Stomach smooth muscle (tissue), 2 donors: Measurements from ENCODE around the gene CROCC2.

Source experiments
- H3K27ac ChIP-seq: one replicate; pipeline ENCODE4 v1.7.0; 2013; ENCODE audit warnings: mild to moderate bottlenecking, low read length, inconsistent platforms
- H3K27me3 ChIP-seq, 2 donors: one replicate each; pipeline ENCODE4 v1.7.0; 2013; ENCODE audit warnings: low read length in 2 of 2; ENCODE audit not compliant: insufficient read depth in 2 of 2, control insufficient read depth in 1 of 2
- H3K36me3 ChIP-seq, 2 donors: one replicate each; pipeline ENCODE4 v1.7.0; 2013; ENCODE audit warnings: low read length in 2 of 2; ENCODE audit not compliant: control insufficient read depth in 2 of 2, insufficient read depth in 2 of 2
- H3K4me1 ChIP-seq: one replicate; pipeline ENCODE4 v1.7.0; 2013; ENCODE audit warnings: low read length; ENCODE audit not compliant: control insufficient read depth, insufficient read depth
- H3K4me3 ChIP-seq, 2 donors: one replicate each; pipeline ENCODE4 v1.7.0; 2013; ENCODE audit warnings: low read length in 2 of 2
- H3K9ac ChIP-seq, 2 donors: one replicate each; pipeline ENCODE4 v1.7.0; 2013; ENCODE audit warnings: low read length in 2 of 2, mild to moderate bottlenecking in 1 of 2
- H3K9me3 ChIP-seq, 2 donors: one replicate each; pipeline ENCODE4 v1.7.0; 2013; ENCODE audit warnings: low read length in 2 of 2; ENCODE audit not compliant: control insufficient read depth in 2 of 2
- donor health status: healthy.
- donor health status: Pancreatic carcinoma.

Gene CROCC2

GRCh38 chr2:240887631-240888030, 18.5 kb upstream of the CROCC2 start:
- H3K27me3 ChIP-seq = no peaks in the 10 kb centered on the region

GRCh38 chr2:240888130-240888889, 17.8 kb upstream of the CROCC2 start:
- no peaks in the 10 kb centered on the region for H3K36me3 ChIP-seq
- no peak overlapping the region for H3K9ac ChIP-seq

More at GRCh38 chr2:240887631-240888030, 18.5 kb upstream of the CROCC2 start:
- Histone ChIP-seq H3K9me3 (no peaks in the 10 kb centered on the region), H3K27ac (no peak overlapping the region), H3K36me3 (no peaks in the 10 kb centered on the region), H3K4me1 (no peaks in the 10 kb centered on the region), H3K4me3 (no peak overlapping the region), H3K9ac (no peak overlapping the region)

GRCh38 chr2:240888890-240889573, 17.1 kb upstream of the CROCC2 start:
- Histone ChIP-seq H3K27ac (no peak overlapping the region), H3K9ac (no peak overlapping the region), H3K4me1 (no peaks in the 10 kb centered on the region), H3K27me3 (no peaks in the 10 kb centered on the region), H3K9me3 (no peaks in the 10 kb centered on the region), H3K4me3 (no peak overlapping the region), H3K36me3 (no peaks in the 10 kb centered on the region)

More at GRCh38 chr2:240888130-240888889, 17.8 kb upstream of the CROCC2 start:
- Histone ChIP-seq H3K27me3 (no peaks in the 10 kb centered on the region), H3K27ac (no peak overlapping the region), H3K4me1 (no peaks in the 10 kb centered on the region), H3K9me3 (no peaks in the 10 kb centered on the region), H3K4me3 (no peak overlapping the region)

- no peak overlapping the region for H3K4me3 ChIP-seq
- H3K27me3 ChIP-seq = no peaks in the 10 kb centered on the region
- H3K4me1 ChIP-seq = no peaks in the 10 kb centered on the region
- no peaks in the 10 kb centered on the region for H3K9me3 ChIP-seq
- H3K9ac ChIP-seq = no peak overlapping the region
- H3K36me3 ChIP-seq = no peaks in the 10 kb centered on the region
- H3K27ac ChIP-seq = no peak overlapping the region
These were observed 16.3 kb upstream of the CROCC2 start for GRCh38 chr2:240889601-240890560.

GRCh38 chr2:240890691-240891090, 15.4 kb upstream of the CROCC2 start:
- no peaks in the 10 kb centered on the region for H3K4me1 ChIP-seq
- no peak overlapping the region for H3K27ac ChIP-seq
- no peak overlapping the region for H3K9ac ChIP-seq
- no peaks in the 10 kb centered on the region for H3K36me3 ChIP-seq
- no peaks in the 10 kb centered on the region for H3K9me3 ChIP-seq
- H3K27me3 ChIP-seq = no peaks in the 10 kb centered on the region
- no peak overlapping the region for H3K4me3 ChIP-seq

- H3K4me1 ChIP-seq = no peaks in the 10 kb centered on the region
- H3K27ac ChIP-seq = no peak overlapping the region
- no peak overlapping the region for H3K4me3 ChIP-seq
- H3K27me3 ChIP-seq = no peaks in the 10 kb centered on the region
- no peaks in the 10 kb centered on the region for H3K9me3 ChIP-seq
- H3K9ac ChIP-seq = no peak overlapping the region
- no peaks in the 10 kb centered on the region for H3K36me3 ChIP-seq
These were observed 14.4 kb upstream of the CROCC2 start for GRCh38 chr2:240891492-240892340.

GRCh38 chr2:240892356-240892755, 13.8 kb upstream of the CROCC2 start:
- H3K27ac ChIP-seq = no peak overlapping the region
- no peaks in the 10 kb centered on the region for H3K9me3 ChIP-seq
- no peaks in the 10 kb centered on the region for H3K27me3 ChIP-seq
- no peaks in the 10 kb centered on the region for H3K4me1 ChIP-seq
- no peak overlapping the region for H3K9ac ChIP-seq
- no peaks in the 10 kb centered on the region for H3K36me3 ChIP-seq
- no peak overlapping the region for H3K4me3 ChIP-seq

GRCh38 chr2:240892925-240893324, 13.2 kb upstream of the CROCC2 start:
- Histone ChIP-seq H3K27ac (no peak overlapping the region), H3K4me3 (no peak overlapping the region), H3K9ac (no peak overlapping the region), H3K27me3 (no peaks in the 10 kb centered on the region), H3K4me1 (no peaks in the 10 kb centered on the region), H3K36me3 (no peaks in the 10 kb centered on the region), H3K9me3 (no peaks in the 10 kb centered on the region)

GRCh38 chr2:240893363-240893844, 12.7 kb upstream of the CROCC2 start:
- Histone ChIP-seq H3K4me3 (no peak overlapping the region), H3K9ac (no peak overlapping the region), H3K27me3 (no peaks in the 10 kb centered on the region), H3K9me3 (no peaks in the 10 kb centered on the region), H3K4me1 (peaks cover 3% of the 10 kb centered on the region), H3K27ac (no peak overlapping the region), H3K36me3 (no peaks in the 10 kb centered on the region)

- Histone ChIP-seq H3K4me1 (peaks cover 7% of the 10 kb centered on the region), H3K9ac (no peak overlapping the region), H3K4me3 (no peak overlapping the region), H3K27me3 (no peaks in the 10 kb centered on the region), H3K36me3 (no peaks in the 10 kb centered on the region), H3K9me3 (no peaks in the 10 kb centered on the region), H3K27ac (no peak overlapping the region)
These were observed 12.1 kb upstream of the CROCC2 start for GRCh38 chr2:240894006-240894405.
